Kidney capillary endothelial cell (primary cell): ENCODE data around the gene LRRC4B.

Experiments used
- DNase-seq: peaks from one replicate; pipeline ENCODE4 v3.0.0-alpha.2; 2018; ENCODE audit warnings: low spot score

The LRRC4B gene

GRCh38 chr19:50506700-50507099 lies 61.5 kb downstream of the LRRC4B start:
- no peak for DNase-seq

GRCh38 chr19:50505856-50506611 lies 62.2 kb downstream of the LRRC4B start:
- no peak for DNase-seq

- DNase-seq: no peak
Measured at GRCh38 chr19:50501568-50502475, 66.4 kb downstream of the LRRC4B start.

- DNase-seq: no peak
Measured at GRCh38 chr19:50501186-50501567, 67.1 kb downstream of the LRRC4B start.

GRCh38 chr19:50500753-50501151 lies 67.5 kb downstream of the LRRC4B start:
- DNase-seq: no peak

- no peak for DNase-seq
Measured at GRCh38 chr19:50500060-50500752, 68.0 kb downstream of the LRRC4B start.

GRCh38 chr19:50498219-50499056 lies 69.8 kb downstream of the LRRC4B start:
- DNase-seq: no peak

- DNase-seq: no peak
Measured at GRCh38 chr19:50497022-50497405, 71.2 kb downstream of the LRRC4B start.

GRCh38 chr19:50496189-50497021 lies 71.8 kb downstream of the LRRC4B start:
- no peak for DNase-seq

GRCh38 chr19:50495020-50495531 lies 73.2 kb downstream of the LRRC4B start:
- DNase-seq: no peak

GRCh38 chr19:50494186-50495019 lies 73.8 kb downstream of the LRRC4B start:
- DNase-seq: no peak

GRCh38 chr19:50493171-50493570 lies 75.1 kb downstream of the LRRC4B start:
- DNase-seq: no peak

- DNase-seq: no peak
Measured at GRCh38 chr19:50492303-50493052, 75.8 kb downstream of the LRRC4B start.

- DNase-seq: no peak
Measured at GRCh38 chr19:50490991-50491472, 77.2 kb downstream of the LRRC4B start.

- DNase-seq: no peak
Measured at GRCh38 chr19:50490411-50490811, 77.8 kb downstream of the LRRC4B start.

GRCh38 chr19:50489461-50490011 lies 78.7 kb downstream of the LRRC4B start:
- no peak for DNase-seq

GRCh38 chr19:50488389-50489194 lies 79.6 kb downstream of the LRRC4B start:
- DNase-seq: no peak
